ENCODE results near the gene FSTL1.

- no peak for TF ChIP-seq JUND (IDR thresholded peaks at IDR 0.05)
- no peak for TF ChIP-seq SIN3A (IDR thresholded peaks at IDR 0.05; ENCODE audit: borderline replicate concordance, low read depth, low read length)
- no peak for TF ChIP-seq CTCF (IDR thresholded peaks at IDR 0.05)
Measured at GRCh38 chr3:120460181-120460790, 9.5 kb upstream of the FSTL1 start.

Measured in SK-N-SH (cell line).